ENCODE measurements around the gene MRM2.

MRM2 gene

GRCh38 chr7:2282185-2282751 is 40.3 kb upstream of the MRM2 start:
- no peak for TF ChIP-seq ZFX (IDR thresholded peaks at IDR 0.05; ENCODE audit: borderline replicate concordance)
- no peak for TF ChIP-seq CTCF (IDR thresholded peaks at IDR 0.05)
- H3K27ac ChIP-seq, result no peak overlapping the region

GRCh38 chr7:2281541-2281940 is 39.5 kb upstream of the MRM2 start:
- no peak overlapping the region for H3K27ac ChIP-seq
- TF ChIP-seq CTCF (IDR thresholded peaks at IDR 0.05), result no peak

GRCh38 chr7:2280424-2280823 is 38.4 kb upstream of the MRM2 start:
- TF ChIP-seq CTCF (IDR thresholded peaks at IDR 0.05), result no peak
- TF ChIP-seq ZFX (IDR thresholded peaks at IDR 0.05; ENCODE audit: borderline replicate concordance), result no peak
- no peak overlapping the region for H3K27ac ChIP-seq

DNA sequence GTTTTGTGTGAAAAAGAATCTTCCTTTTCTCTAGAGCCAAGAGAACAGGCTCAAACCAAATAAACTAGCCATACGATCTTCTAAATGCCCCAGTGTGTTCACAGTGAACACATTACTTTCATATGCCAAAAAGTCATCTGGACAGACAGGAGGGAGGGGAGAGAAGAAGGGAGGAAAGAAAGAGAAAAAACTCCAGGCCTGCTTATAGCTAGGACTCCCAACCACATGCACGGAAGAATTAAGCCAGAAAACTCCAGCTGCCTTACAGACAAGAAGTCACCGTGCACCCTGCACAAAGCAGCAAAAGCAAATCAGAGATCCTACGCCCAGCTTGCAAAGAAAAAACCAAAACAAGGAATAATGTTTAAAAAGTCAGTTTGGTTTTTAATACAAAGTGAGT is 37.9 kb upstream of the MRM2 start:
- no peak for TF ChIP-seq CTCF (IDR thresholded peaks at IDR 0.05)
- H3K27ac ChIP-seq, result no peak overlapping the region

- TF ChIP-seq CTCF (IDR thresholded peaks at IDR 0.05), result no peak
- no peak overlapping the region for H3K27ac ChIP-seq
Measured at GRCh38 chr7:2278026-2278425, 36.0 kb upstream of the MRM2 start.

GRCh38 chr7:2276107-2276506 is 34.1 kb upstream of the MRM2 start:
- TF ChIP-seq ZFX (IDR thresholded peaks at IDR 0.05; ENCODE audit: borderline replicate concordance) (no peak), CTCF (IDR thresholded peaks at IDR 0.05) (no peak)
- H3K27ac ChIP-seq, result no peak overlapping the region

- H3K27ac ChIP-seq, result no peak overlapping the region
- TF ChIP-seq ZFX (IDR thresholded peaks at IDR 0.05; ENCODE audit: borderline replicate concordance) (no peak), CTCF (IDR thresholded peaks at IDR 0.05) (no peak)
Measured at GRCh38 chr7:2275101-2275500, 33.1 kb upstream of the MRM2 start.
